ENCODE data around the gene DDX31.
"Not testable (repeated sequence)": the region's sequence is repeated elsewhere in the genome, so short reads cannot be mapped to it uniquely, and the experiment has no call there.

The DDX31 gene

GRCh38 chr9:132669698-132670456, at the start of gene DDX31:
Gene DDX31 (minus strand): TSS chr9:132669983. CDS start chr9:132669934, 49 bp downstream.
- DNase-seq (ENCODE audit: low read depth in 1 of 2, low spot score in 1 of 2), result peak; percentile 74 to 82

DNA sequence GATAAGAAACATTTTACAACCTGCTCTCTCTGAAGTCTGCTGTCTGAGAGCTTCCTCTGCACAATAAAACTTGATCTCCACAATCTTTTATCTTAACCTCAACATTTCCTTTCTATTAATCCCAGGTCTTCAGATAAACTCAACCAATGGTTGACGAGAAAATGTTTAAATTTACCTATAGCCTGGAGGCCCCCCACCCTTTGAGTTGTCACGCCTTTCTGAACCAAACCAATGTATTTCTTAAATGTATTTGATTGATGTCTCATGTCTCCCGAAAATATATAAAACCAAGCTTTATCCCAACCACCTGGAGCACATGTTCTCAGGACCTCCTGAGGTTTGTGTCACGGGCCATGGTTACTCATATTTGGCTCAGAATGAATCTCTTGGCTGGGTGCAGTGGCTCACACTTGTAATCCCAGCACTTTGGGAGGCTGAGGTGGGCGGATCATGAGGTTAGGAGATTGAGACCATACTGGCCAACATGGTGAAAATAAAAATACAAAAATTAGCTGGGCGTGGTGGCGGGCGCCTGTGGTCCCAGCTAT, 48.7 kb upstream of the DDX31 start:
- not testable (repeated sequence) for DNase-seq (ENCODE audit: low read depth in 1 of 2, low spot score in 1 of 2)

DNA sequence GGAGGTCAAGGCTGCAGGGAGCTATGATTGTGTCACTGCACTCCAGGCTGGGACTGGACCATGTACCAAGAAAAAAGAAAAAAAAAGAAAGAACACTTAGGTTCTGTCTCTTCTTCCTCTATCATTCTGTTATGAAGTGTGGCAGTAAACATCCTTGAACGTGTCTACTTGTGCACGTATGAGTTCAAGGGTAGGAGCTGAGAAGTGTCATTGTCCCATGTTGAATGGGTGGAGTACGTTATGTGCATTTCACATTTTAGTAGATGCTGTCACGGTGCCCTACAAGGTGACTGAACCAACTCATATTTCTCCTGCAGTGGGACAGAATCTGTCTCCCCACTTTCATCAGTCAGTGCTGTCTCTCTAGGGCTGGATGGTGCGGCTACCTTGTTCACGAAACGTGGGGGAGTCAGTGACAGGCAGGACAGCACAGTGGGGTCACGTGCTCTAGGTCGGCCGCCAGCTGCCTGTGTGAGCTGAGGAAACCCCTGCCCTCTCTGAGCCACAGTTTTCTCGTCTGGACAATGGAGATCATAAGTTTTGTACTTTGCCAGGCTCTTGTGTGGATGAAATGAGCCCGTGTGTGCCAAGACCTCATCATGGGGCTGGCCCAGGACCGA, 47.7 kb upstream of the DDX31 start:
- no peak for DNase-seq (ENCODE audit: low read depth in 1 of 2, low spot score in 1 of 2)

- DNase-seq (ENCODE audit: low read depth in 1 of 2, low spot score in 1 of 2), result no peak
These were observed 46.2 kb upstream of the DDX31 start for GRCh38 chr9:132716007-132716406.

DNA sequence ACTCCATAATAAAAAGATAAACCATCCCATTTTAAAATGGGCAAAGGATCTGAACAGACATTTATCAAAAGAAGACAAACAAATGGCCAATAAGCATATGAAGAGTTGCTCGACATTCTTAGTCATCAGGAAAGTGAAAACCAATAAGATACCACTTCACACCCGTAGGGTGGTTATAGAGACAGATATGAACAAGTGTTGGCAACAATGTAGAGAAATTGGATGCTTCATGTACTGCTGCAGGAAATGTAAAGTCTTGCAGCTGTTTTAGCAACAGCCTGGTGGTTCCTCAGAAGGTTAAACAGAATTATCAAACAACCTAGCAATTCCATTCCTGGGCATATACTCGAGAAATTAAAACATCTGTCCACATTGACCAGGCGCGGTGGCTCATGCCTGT, 43.0 kb upstream of the DDX31 start:
- DNase-seq (ENCODE audit: low read depth in 1 of 2, low spot score in 1 of 2), result no peak

- DNase-seq (ENCODE audit: low read depth in 1 of 2, low spot score in 1 of 2), result no peak
These were observed 42.1 kb upstream of the DDX31 start for GRCh38 chr9:132711846-132712245.

DNA sequence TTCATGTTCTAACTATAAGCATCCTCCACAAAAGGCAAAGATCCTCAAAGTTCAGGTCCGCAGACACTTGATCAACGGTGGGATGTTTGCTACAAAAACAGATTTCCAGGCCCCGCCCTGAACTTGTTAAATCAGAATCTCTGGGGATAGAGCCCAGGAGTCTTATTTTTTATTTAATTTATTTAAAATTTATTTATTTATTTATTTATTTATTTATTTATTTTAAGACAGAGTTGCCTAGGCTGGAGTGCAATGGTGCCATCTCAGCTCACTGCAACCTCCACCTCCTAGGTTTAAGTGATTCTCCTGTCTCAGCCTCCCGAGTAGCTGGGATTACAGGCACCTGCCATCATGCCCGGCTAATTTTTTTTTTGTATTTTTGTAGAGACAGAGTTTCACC, 41.4 kb upstream of the DDX31 start:
- not testable (repeated sequence) for DNase-seq (ENCODE audit: low read depth in 1 of 2, low spot score in 1 of 2)

DNA sequence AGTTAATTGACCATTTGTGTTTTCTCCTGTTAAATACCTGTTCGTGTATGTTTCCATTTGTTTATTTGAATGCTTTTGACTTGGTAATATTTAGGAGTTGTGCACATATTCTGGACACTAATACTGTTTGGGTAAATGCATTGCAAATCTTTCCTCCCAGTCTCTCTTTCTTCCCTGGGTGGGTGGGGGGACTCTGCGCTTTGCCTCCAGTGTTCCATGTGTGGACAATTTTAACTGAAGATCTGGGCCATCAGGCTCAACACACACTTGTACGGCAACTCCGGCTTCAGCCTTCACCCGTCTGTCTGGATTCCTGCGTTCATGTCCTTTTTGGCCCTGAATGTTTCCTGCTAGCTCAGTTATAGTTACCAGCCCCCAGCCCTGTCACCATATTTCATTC, 40.5 kb upstream of the DDX31 start:
- no peak for DNase-seq (ENCODE audit: low read depth in 1 of 2, low spot score in 1 of 2)

DNA sequence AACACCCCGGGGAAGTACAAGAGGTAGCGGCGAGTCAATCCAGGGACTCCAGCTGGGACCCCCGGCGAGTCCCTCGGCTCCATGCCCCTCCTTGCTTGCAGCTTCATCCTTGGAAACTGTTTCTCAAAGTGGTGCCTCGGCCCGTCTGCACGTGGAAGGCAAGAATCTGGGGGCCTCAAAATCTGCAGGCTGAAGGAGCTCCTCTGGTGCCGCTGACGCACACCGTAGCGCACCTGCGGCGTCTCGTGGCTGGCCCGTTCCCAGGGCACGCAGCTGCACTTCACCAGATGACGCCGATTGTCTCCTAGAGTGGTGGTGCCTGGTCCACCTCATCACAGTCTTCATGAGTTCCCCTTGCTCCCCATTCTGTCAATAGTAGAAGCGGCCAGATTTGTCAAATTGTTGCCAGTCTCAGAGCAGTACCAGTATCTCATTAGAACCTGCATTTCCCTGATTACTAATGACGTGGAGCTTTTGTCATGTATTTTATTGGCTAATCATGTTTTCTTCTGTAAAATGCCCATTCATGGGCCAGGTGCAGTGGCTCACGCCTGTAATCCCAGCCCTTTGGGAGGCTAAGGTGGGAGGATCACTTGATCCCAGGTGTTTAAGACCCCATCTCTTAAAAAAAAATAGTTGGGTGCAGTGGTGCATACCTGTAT, 39.1 kb upstream of the DDX31 start:
- no peak for DNase-seq (ENCODE audit: low read depth in 1 of 2, low spot score in 1 of 2)

DNA sequence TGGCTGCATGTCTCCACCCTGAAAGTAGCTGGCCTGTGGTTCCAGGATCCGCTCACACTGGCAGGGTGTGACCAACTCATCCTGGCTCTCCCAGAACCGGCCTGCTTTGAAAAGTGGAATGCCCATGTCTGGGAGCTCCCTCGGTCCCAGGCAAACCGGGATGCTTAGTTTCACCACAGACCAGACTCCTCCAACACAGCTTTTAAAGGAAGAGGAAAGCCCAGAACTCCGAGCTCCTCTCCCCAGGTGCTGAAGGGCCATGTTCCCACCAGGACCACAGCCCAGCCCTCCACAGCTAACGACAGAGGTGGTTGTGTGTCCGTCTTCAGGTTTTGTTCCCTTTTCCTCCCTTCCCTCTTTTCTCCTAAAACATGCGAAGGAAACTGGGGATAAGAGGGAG, 38.5 kb upstream of the DDX31 start:
- no peak for DNase-seq (ENCODE audit: low read depth in 1 of 2, low spot score in 1 of 2)

DNA sequence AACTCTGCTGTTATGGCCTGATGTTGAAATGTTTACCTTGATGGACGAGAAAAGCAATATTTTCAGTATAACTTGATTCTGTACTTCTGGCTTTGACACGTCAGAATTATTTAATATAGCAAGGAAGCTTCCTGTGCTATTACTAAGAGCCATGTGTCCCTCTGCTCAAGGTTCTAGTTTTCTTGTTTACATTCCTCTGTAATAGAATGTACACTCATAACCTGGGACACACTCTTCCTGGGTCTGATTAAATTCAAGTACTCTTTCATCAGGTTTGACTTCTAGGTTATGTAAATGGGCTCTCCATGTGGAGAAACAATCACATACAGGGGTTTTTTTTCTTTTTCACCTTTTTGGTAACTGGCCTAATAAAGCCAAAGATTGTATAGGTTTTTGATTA, 33.6 kb upstream of the DDX31 start:
- no peak for DNase-seq (ENCODE audit: low read depth in 1 of 2, low spot score in 1 of 2)

- DNase-seq (ENCODE audit: low read depth in 1 of 2, low spot score in 1 of 2), result no peak
These were observed 32.5 kb upstream of the DDX31 start for GRCh38 chr9:132702254-132702653.

- no peak for DNase-seq (ENCODE audit: low read depth in 1 of 2, low spot score in 1 of 2)
These were observed 30.2 kb upstream of the DDX31 start for GRCh38 chr9:132699956-132700355.

GRCh38 chr9:132698989-132699388, 29.2 kb upstream of the DDX31 start:
- DNase-seq (ENCODE audit: low read depth in 1 of 2, low spot score in 1 of 2), result no peak

DNA sequence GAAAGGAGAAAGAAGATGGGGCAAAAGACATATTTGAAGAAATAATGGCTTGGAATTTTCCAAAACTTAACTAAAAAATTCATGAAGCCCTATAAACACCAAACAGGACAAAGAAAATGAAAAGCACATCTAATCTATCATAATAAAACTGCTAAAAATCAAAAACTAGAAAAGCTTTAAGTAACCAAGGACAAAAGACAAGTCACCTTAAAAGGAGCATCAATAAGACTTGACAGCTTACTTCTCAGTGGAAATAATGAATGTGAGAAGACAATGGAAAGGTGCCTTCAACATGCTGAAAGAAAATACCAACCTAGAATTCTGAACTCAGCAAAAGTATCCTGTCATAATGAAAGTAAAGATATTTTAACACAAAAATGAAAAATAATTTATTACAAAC, 27.4 kb upstream of the DDX31 start:
- DNase-seq (ENCODE audit: low read depth in 1 of 2, low spot score in 1 of 2), result no peak

DNA sequence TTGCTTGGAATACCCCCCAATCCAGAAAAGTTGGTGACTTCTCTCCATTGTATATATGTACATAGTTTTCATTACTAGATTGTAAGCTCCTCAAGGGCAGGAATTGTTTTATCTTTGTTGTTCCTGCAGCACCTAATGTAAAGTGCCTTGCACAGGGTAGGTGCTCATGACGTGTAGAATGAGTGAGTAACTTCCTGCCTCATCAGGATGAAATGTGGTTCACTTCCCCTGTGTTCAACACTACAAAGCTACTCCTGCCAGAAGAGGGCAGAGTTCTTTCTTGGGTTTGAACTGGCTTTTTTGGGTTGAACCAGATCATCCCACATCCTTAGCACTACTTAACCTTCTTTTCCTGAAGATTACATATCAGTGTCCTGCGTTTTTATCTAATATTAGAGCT, 24.4 kb upstream of the DDX31 start:
- no peak for DNase-seq (ENCODE audit: low read depth in 1 of 2, low spot score in 1 of 2)

DNA sequence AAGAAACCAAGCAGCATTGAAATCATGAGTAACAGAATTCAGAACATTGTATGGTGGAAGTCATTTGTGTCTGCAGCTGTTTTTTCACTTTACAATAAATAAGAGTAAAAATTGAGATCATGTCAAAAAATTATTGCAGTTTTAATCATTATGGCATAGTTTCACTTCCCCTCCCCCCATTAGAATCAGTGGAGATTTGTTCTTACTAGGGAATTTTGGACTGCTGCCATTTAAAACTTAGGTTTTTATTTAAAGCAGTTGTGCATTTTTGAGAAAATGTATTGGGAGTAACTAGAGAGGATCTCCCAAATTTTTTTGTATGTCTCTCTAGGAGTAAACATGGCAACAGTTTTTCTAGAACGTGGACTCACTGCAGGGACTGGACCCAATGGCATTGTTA, 20.9 kb upstream of the DDX31 start:
- no peak for DNase-seq (ENCODE audit: low read depth in 1 of 2, low spot score in 1 of 2)

GRCh38 chr9:132683873-132684272, 14.1 kb upstream of the DDX31 start:
- DNase-seq (ENCODE audit: low read depth in 1 of 2, low spot score in 1 of 2), result no peak

DNA sequence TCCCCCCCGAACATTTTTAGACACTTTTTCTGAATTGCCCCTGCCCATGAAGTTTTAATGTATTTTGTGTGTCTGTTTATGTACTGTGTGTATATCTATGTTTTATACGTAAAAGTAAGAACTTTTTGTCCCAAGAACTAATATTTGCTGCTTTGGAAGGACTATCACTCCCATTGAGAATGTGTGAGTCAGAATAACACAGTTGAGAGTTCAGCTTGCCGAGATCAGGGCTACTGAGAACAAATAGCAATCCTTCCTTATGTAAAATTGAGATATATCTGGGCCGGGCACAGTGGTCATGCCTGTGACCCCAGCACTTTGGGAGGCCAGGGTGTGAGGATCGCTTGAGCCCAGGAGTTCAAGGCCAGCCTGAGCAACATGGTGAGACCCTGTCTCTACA, 11.8 kb upstream of the DDX31 start:
- DNase-seq (ENCODE audit: low read depth in 1 of 2, low spot score in 1 of 2), result no peak

DNA sequence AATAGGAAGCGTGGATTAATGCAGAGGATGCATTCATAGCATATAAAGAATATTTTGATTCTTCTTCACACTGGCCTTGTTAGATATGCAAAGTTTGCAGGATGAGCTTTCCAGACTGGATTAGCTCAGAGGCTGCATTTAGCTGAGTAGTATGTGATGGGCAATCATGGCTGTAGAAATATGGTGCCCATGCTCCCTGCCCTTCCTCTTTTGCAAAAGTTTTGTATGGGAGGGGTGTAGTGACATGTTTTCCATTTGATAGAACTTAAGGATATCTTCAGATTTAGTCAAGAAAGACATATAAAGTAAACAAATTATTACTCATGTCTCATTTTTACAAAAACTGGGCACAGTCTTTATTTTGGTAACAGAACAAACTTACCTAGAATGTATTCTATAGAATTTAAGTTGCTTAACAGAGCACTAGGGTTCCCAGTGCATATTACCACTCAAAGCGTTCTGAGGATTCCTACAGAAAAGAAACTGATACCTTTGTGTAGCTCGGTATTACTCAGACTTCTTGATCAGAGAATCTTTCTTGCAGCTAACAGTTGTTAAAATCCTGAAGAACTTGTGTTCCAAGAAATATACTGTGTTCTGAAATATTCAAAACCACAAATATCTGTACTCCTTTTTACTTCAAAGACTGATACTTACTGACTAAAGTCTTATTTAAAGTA, 10.3 kb upstream of the DDX31 start:
- DNase-seq (ENCODE audit: low read depth in 1 of 2, low spot score in 1 of 2), result no peak

GRCh38 chr9:132677976-132678375, 8.2 kb upstream of the DDX31 start:
- no peak for DNase-seq (ENCODE audit: low read depth in 1 of 2, low spot score in 1 of 2)

GRCh38 chr9:132674485-132674884, 4.7 kb upstream of the DDX31 start:
- DNase-seq (ENCODE audit: low read depth in 1 of 2, low spot score in 1 of 2), result no peak
